Thymus (tissue), 11 donors: ENCODE data around the gene ZNF783. TPM values are rescaled to one million over a fixed set of nuclear protein-coding genes. Genes with fewer than 3 reads are reported as not detected.
"Not testable (repeated sequence)": the region's sequence is repeated elsewhere in the genome, so short reads cannot be mapped to it uniquely, and the experiment has no call there.

Experiments used
- DNase-seq, 9 donors: peaks; one replicate each; pipeline ENCODE4 v3.0.0-alpha.2; 2013; ENCODE audit warnings: low spot score in 9 of 9, low read depth in 6 of 9, missing footprints in 1 of 9
- H3K27ac ChIP-seq, 2 donors: one replicate each; pipeline ENCODE4 v1.5.1; 2013; ENCODE audit warnings: control low read depth in 1 of 2, low read depth in 1 of 2, low read length in 1 of 2, mild to moderate bottlenecking in 1 of 2, moderate library complexity in 1 of 2
- H3K27me3 ChIP-seq, 2 donors: one replicate each; pipeline ENCODE4 v1.5.1; 2013; ENCODE audit warnings: low read length in 1 of 2; ENCODE audit not compliant: control insufficient read depth in 2 of 2, insufficient read depth in 1 of 2
- H3K36me3 ChIP-seq, 2 donors: one replicate each; pipeline ENCODE4 v1.5.1; 2013; ENCODE audit warnings: low read length in 1 of 2, mild to moderate bottlenecking in 1 of 2, moderate library complexity in 1 of 2; ENCODE audit not compliant: control insufficient read depth in 2 of 2, insufficient read depth in 2 of 2
- H3K4me1 ChIP-seq, 2 donors: one replicate each; pipeline ENCODE4 v1.5.1; 2013; ENCODE audit warnings: low read length in 2 of 2; ENCODE audit not compliant: control insufficient read depth in 2 of 2, insufficient read depth in 2 of 2
- H3K4me3 ChIP-seq, 2 donors: one replicate each; pipeline ENCODE4 v1.5.1; 2013; ENCODE audit warnings: low read length in 2 of 2, control low read depth in 1 of 2, mild to moderate bottlenecking in 1 of 2
- H3K9me3 ChIP-seq, 2 donors: one replicate each; pipeline ENCODE4 v1.5.1; 2013; ENCODE audit warnings: low read length in 1 of 2, mild to moderate bottlenecking in 1 of 2; ENCODE audit not compliant: control insufficient read depth in 2 of 2, insufficient read depth in 1 of 2
- WGBS: extraction: QIAGEN DNeasy Blood & Tissue Kit; methylation state at CpG from one replicate; pipeline ENCODE4 v1.1.7; 2013; 5-methylcytosine and 5-hydroxymethylcytosine counted together
- polyA plus RNA-seq: library from polyadenylated mRNA; stranded (reverse); fragments of 200-250 nt; gene quantifications from one replicate; pipeline ENCODE4 v1.2.3, GENCODE V29; 2013
- total RNA-seq: library from RNA; stranded (reverse); fragments of 120-200 nt; gene quantifications from one replicate; pipeline ENCODE4 v1.2.4, GENCODE V29; 2013
- donor health status: healthy.

Gene ZNF783
- total and polyA plus RNA-seq, 2 donors: 7.8 to 12.9 TPM

GRCh38 chr7:149267733-149268132 is 5.7 kb downstream of the ZNF783 start:
- Histone ChIP-seq H3K4me3 (no peak overlapping the region), H3K9me3 (no peaks in the 10 kb centered on the region), H3K27ac (no peak overlapping the region), H3K27me3 (no peaks in the 10 kb centered on the region), H3K36me3 (peaks cover 15 to 25% of the 10 kb centered on the region in 2 donors), H3K4me1 (peaks cover 0 to 2% of the 10 kb centered on the region in 2 donors)
- no peak for DNase-seq
- WGBS: over 99% methylated on average over 8 of the region's 8 CpGs

GRCh38 chr7:149274424-149274823 is 12.4 kb downstream of the ZNF783 start:
- not testable (repeated sequence) for H3K27me3 ChIP-seq, H3K9me3 ChIP-seq, H3K4me3 ChIP-seq, H3K4me1 ChIP-seq, H3K27ac ChIP-seq, DNase-seq
- peaks cover 16 to 22% of the 10 kb centered on the region in 2 donors for H3K36me3 ChIP-seq
- 98% methylated on average over 8 of the region's 8 CpGs for WGBS

- WGBS: 99% methylated on average over 9 of the region's 9 CpGs
- no peak for DNase-seq
- Histone ChIP-seq H3K27ac (no peak overlapping the region), H3K9me3 (no peaks in the 10 kb centered on the region), H3K4me3 (no peak overlapping the region), H3K27me3 (no peaks in the 10 kb centered on the region), H3K36me3 (peaks cover 24% of the 10 kb centered on the region in 2 donors), H3K4me1 (no peaks in the 10 kb centered on the region)
Observed at GRCh38 chr7:149277871-149278270, 15.9 kb downstream of the ZNF783 start.

- DNase-seq: no peak
- peaks cover 0 to under 1% of the 10 kb centered on the region in 2 donors for H3K4me1 ChIP-seq
- H3K36me3 ChIP-seq: peaks cover 24% of the 10 kb centered on the region in 2 donors
- no peak overlapping the region for H3K4me3 ChIP-seq
- 97% methylated on average over 11 of the region's 11 CpGs for WGBS
- no peak overlapping the region for H3K27ac ChIP-seq
- H3K9me3 ChIP-seq: no peaks in the 10 kb centered on the region
- H3K27me3 ChIP-seq: no peaks in the 10 kb centered on the region
Observed at GRCh38 chr7:149278396-149278795, 16.4 kb downstream of the ZNF783 start.

- no peak overlapping the region for H3K4me3 ChIP-seq
- peaks cover 5 to 9% of the 10 kb centered on the region in 2 donors for H3K4me1 ChIP-seq
- no peaks in the 10 kb centered on the region for H3K27me3 ChIP-seq
- no peak for DNase-seq
- H3K36me3 ChIP-seq: peaks cover 24% of the 10 kb centered on the region in 2 donors
- no peak overlapping the region for H3K27ac ChIP-seq
- 98% methylated on average over 17 of the region's 17 CpGs for WGBS
- no peaks in the 10 kb centered on the region for H3K9me3 ChIP-seq
Observed at GRCh38 chr7:149279111-149279743, 17.2 kb downstream of the ZNF783 start.

DNA sequence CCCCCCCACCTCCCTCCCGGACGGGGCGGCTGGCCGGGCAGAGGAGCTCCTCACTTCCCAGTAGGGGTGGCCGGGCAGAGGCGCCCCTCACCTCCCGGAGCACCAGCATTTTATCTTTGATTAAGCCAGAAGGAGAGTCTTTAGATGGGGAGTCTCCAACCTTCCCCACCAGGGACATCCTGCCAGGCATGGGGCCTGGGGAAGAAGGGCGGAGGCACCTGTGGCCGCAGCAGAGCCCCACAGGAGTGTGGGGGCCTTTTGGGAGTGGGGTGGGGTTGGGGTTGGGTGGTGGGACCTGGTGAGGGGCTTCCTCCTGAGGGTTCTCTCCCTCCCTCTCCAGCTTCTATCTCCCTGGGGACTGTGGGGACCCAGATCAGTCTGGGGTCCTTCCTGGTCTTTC is 18.2 kb downstream of the ZNF783 start:
- H3K27ac ChIP-seq: no peak overlapping the region
- peaks cover 24% of the 10 kb centered on the region in 2 donors for H3K36me3 ChIP-seq
- peaks cover 0 to 6% of the 10 kb centered on the region in 2 donors for H3K9me3 ChIP-seq
- DNase-seq: no peak
- no peaks in the 10 kb centered on the region for H3K27me3 ChIP-seq
- H3K4me3 ChIP-seq: no peak overlapping the region
- peaks cover 12 to 18% of the 10 kb centered on the region in 2 donors for H3K4me1 ChIP-seq
- WGBS: 99% methylated on average over 7 of the region's 9 CpGs

- DNase-seq: no peak
- H3K27ac ChIP-seq: no peak overlapping the region
- peaks cover 20 to 25% of the 10 kb centered on the region in 2 donors for H3K4me1 ChIP-seq
- WGBS: 97% methylated on average over 8 of the region's 8 CpGs
- H3K36me3 ChIP-seq: peaks cover 24% of the 10 kb centered on the region in 2 donors
- H3K9me3 ChIP-seq: peaks cover 0 to 11% of the 10 kb centered on the region in 2 donors
- no peak overlapping the region for H3K4me3 ChIP-seq
- H3K27me3 ChIP-seq: peaks cover 0 to 6% of the 10 kb centered on the region in 2 donors
Observed at GRCh38 chr7:149280661-149281507, 18.9 kb downstream of the ZNF783 start.

DNA sequence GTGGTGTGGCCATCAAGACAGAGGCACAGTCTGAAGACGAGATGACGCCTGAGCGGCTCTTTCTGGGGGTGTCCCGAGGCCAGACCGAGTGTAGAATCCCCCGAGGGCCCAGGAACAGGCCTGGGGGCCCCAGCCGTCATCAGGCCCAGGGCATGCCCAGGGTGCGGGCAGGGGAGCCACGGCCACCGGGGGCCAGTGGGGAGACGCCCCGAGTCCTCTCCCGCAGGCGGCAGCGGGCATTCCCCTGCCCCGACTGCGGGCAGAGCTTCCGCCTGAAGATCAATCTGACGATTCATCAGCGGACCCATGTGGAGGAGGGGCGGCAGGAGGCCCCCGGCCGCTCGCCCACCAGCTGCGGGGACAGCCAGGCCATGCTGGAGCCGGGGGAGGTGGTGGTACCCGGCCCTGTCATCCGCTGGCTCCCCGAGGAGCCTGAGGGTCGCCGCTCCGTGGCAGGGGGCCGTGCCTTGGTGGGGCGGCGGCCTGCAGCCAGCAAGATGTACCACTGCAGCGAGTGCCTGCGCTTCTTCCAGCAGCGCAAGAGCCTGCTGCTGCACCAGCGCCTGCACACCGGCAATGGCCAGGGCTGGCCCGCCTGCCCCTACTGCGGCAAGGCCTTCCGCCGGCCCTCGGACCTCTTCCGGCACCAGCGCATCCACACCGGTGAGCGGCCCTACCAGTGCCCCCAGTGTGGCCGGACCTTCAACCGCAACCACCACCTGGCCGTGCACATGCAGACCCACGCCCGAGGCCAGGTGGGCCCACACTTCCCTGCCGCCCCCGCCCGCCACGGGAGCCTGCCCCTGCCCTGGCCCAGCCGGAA is 19.7 kb downstream of the ZNF783 start:
- 98% methylated on average over 59 of the region's 59 CpGs for WGBS
- peaks cover 0 to 13% of the 10 kb centered on the region in 2 donors for H3K9me3 ChIP-seq
- H3K4me3 ChIP-seq: no peak overlapping the region
- DNase-seq: no peak
- H3K36me3 ChIP-seq: peaks cover 21 to 24% of the 10 kb centered on the region in 2 donors
- peaks cover 0 to 7% of the 10 kb centered on the region in 2 donors for H3K27me3 ChIP-seq
- peaks cover 24 to 32% of the 10 kb centered on the region in 2 donors for H3K4me1 ChIP-seq
- no peak overlapping the region for H3K27ac ChIP-seq
